K562 (cell line): ENCODE results near the gene TBC1D3B. TPM values are rescaled to one million over a fixed set of nuclear protein-coding genes. Genes with fewer than 3 reads are reported as not detected.

Experiments used
- ATAC-seq: fragments of 200-7000 bp; cut with Tn5 transposase; 3 replicates; pipeline ENCODE4 v1.9.1; 2020; ENCODE audit warnings: moderate library complexity
- BruUV-seq: library from RNA; stranded (reverse); fragments of 400-500 nt; replicated peaks from 2 replicates; lab custom pipeline; 2021; lab: Mats Ljungman, UMichigan
- CTCF ChIA-PET: fragments of 300-600 bp; formaldehyde crosslinking; extraction: SDS; loops from one replicate; lab custom pipeline; 2021; ENCODE audit warnings: low intra/inter-chr PET ratio; lab: Yijun Ruan, JAX
- POLR2A ChIA-PET: fragments of 300-600, 350-650 bp; sonication (Branson Sonifier 250); formaldehyde crosslinking; extraction: SDS; loops from one replicate; lab custom pipeline; 2021; ENCODE audit warnings: antibody characterized with exemption, inconsistent platforms; lab: Yijun Ruan, JAX
- DNase-seq, 4 experiments: peaks; one replicate each; pipeline versions ENCODE4 v3.0.0 to v3.0.0-alpha.2; 2011 to 2018; ENCODE audit warnings: low spot score in 3 of 4, mixed read lengths in 3 of 4; ENCODE audit errors: extremely low read depth in 1 of 4
- FAIRE-seq: peaks from 2 replicates; lab custom pipeline; 2011; peaks lifted over from hg19 to GRCh38; lab: Jason Lieb, UNC
- H2AFZ ChIP-seq: 2 replicates; pipeline ENCODE4 v1.6.0; 2011; ENCODE audit warnings: low read depth, low read length, control low read depth, inconsistent platforms
- H3K27ac ChIP-seq: fragments of 200-600 bp; 3 replicates; pipeline ENCODE4 v1.8.0; 2011; ENCODE audit warnings: low read depth, mild to moderate bottlenecking, control low read depth, inconsistent platforms, low read length, moderate library complexity, mixed read lengths; ENCODE audit errors: extremely low read depth
- H3K27me3 ChIP-seq, 2 experiments: fragments of 300-600 bp in 1 of 2; 2 replicates in 1 of 2; 3 replicates in 1 of 2; pipeline versions ENCODE4 v1.6.0 to v1.8.0; 2011; ENCODE audit warnings: inconsistent platforms in 2 of 2, low read length in 2 of 2, mild to moderate bottlenecking in 1 of 2, mixed read lengths in 1 of 2, moderate library complexity in 1 of 2; ENCODE audit not compliant: control insufficient read depth in 2 of 2, insufficient read depth in 2 of 2
- H3K36me3 ChIP-seq: fragments of 300-600 bp; 3 replicates; pipeline ENCODE4 v1.8.0; 2011; ENCODE audit warnings: mild to moderate bottlenecking, low read length, inconsistent platforms; ENCODE audit not compliant: control insufficient read depth, insufficient read depth
- H3K4me1 ChIP-seq, 2 experiments: fragments of 200-600 bp in 1 of 2; replicated peaks in 1 of 2; 2 replicates in 1 of 2; 3 replicates in 1 of 2; pipeline versions ENCODE4 v1.5.1 to v1.8.0; 2011; ENCODE audit warnings: inconsistent platforms in 2 of 2, low read length in 2 of 2, mild to moderate bottlenecking in 1 of 2, mixed read lengths in 1 of 2, moderate library complexity in 1 of 2; ENCODE audit not compliant: control insufficient read depth in 2 of 2, insufficient read depth in 2 of 2
- H3K4me2 ChIP-seq: 2 replicates; pipeline ENCODE4 v1.6.1; 2011; ENCODE audit warnings: low read length, control low read depth, inconsistent platforms, mixed read lengths; ENCODE audit not compliant: insufficient read depth
- H3K4me3 ChIP-seq: fragments of 200-600 bp; sonication (generic), shearing (Covaris generic); 2 replicates; pipeline ENCODE4 v1.5.1; 2016; ENCODE audit warnings: control low read depth, inconsistent platforms
- H3K79me2 ChIP-seq: fragments of 200-600 bp; 3 replicates; pipeline ENCODE4 v1.8.0; 2011; ENCODE audit warnings: low read length, inconsistent platforms; ENCODE audit not compliant: control insufficient read depth, insufficient read depth
- H3K9ac ChIP-seq, 2 experiments: 2 replicates each; pipeline versions ENCODE4 v1.6.0 to v1.6.1; 2011; ENCODE audit warnings: low read depth in 2 of 2, low read length in 2 of 2, control low read depth in 1 of 2, inconsistent platforms in 1 of 2, mild to moderate bottlenecking in 1 of 2, mixed read lengths in 1 of 2; ENCODE audit not compliant: insufficient read depth in 1 of 2
- H3K9me1 ChIP-seq: one replicate; pipeline ENCODE4 v1.6.0; 2011; ENCODE audit warnings: inconsistent platforms, mild to moderate bottlenecking, low read length, moderate library complexity; ENCODE audit not compliant: control insufficient read depth, insufficient read depth
- H3K9me3 ChIP-seq: replicated peaks from 2 replicates; pipeline ENCODE4 v1.5.1; 2011; ENCODE audit warnings: low read depth, low read length, inconsistent platforms; ENCODE audit not compliant: control insufficient read depth, insufficient read depth
- H4K20me1 ChIP-seq: replicated peaks from 2 replicates; pipeline ENCODE4 v1.6.1; 2011; ENCODE audit warnings: low read length, inconsistent platforms, mixed read lengths; ENCODE audit not compliant: control insufficient read depth, insufficient read depth
- ARID1B ChIP-seq: fragments of 450-650 bp; IDR thresholded peaks from 2 replicates; pipeline ENCODE4 v1.6.1; 2016; ENCODE audit warnings: antibody characterized with exemption, mild to moderate bottlenecking, inconsistent platforms
- BRD4 ChIP-seq: fragments of 200-600 bp; sonication (generic); IDR thresholded peaks from 2 replicates; pipeline ENCODE4 v1.6.1; 2017; ENCODE audit warnings: inconsistent platforms
- BRF2 ChIP-seq: IDR thresholded peaks from 3 replicates; pipeline ENCODE4 v1.6.1; 2011; ENCODE audit warnings: borderline replicate concordance, mild to moderate bottlenecking; ENCODE audit not compliant: insufficient read length, insufficient read depth
- HNRNPUL1 ChIP-seq: fragments of 200-400 bp; formaldehyde crosslinking; IDR thresholded peaks from 2 replicates; pipeline ENCODE4 v1.6.1; 2017; ENCODE audit warnings: low read length
- NCOR1 ChIP-seq: fragments of 450-650 bp; IDR thresholded peaks from 2 replicates; pipeline ENCODE4 v1.6.1; 2016; ENCODE audit warnings: mild to moderate bottlenecking, moderate library complexity
- SRF ChIP-seq, 2 experiments: fragments of 250-450, 450-650 bp in 1 of 2; sonication (Bioruptor Pico) in 1 of 2; sonication (generic) in 1 of 2; formaldehyde crosslinking; IDR thresholded peaks; 2 replicates each; pipeline versions ENCODE4 v1.5.0 to v1.5.1; 2020 to 2022; ENCODE audit warnings: mild to moderate bottlenecking in 1 of 2, missing genetic modification reagents in 1 of 2
- SUPT5H ChIP-seq: fragments of 450-650 bp; IDR thresholded peaks from 2 replicates; pipeline ENCODE4 v1.6.1; 2016
- ZNF584 ChIP-seq: fragments of 200-800 bp; sonication (Bioruptor generic); IDR thresholded peaks from 2 replicates; pipeline ENCODE4 v1.6.1; 2016; ENCODE audit warnings: low read depth, mild to moderate bottlenecking, missing genetic modification characterization, missing compliant biosample characterization
- WGBS: fragments of 100-300 bp; shearing (Covaris generic); methylation state at CpG from one replicate; pipeline ENCODE4 v1.1.6; 2016; ENCODE audit warnings: low coverage, mixed read lengths; ENCODE audit not compliant: insufficient coverage; ENCODE audit errors: missing lambda C conversion rate; 5-methylcytosine and 5-hydroxymethylcytosine counted together
- in situ Hi-C: fragments of 300-500 bp; cut with MboI; formaldehyde crosslinking; loops from 4 replicates; pipeline ENCODE4 v1.15.0; 2018; ENCODE audit warnings: inconsistent platforms, mixed read lengths
- intact Hi-C: fragments of 100-400 bp; cut with micrococcal nuclease; formaldehyde crosslinking; loops from 2 replicates; pipeline ENCODE4 v1.14.2; 2022
- polyA plus RNA-seq, 8 experiments: library from polyadenylated mRNA; depleted of rRNA in 4 of 8; stranded (reverse) in 5 of 8; unstranded in 3 of 8; fragments of >200 nt; fragmentation: Nextera tagmentation in 2 of 8; fragmentation: Illumina TruSeq in 1 of 8; extraction: Ambion mirVana in 2 of 8; extraction: Trizol in 1 of 8; gene quantifications; 2 replicates each; pipeline versions ENCODE4 v1.2.1 to v1.2.3, GENCODE V29; 2011 to 2014; ENCODE audit warnings: inconsistent platforms in 1 of 8, missing spikeins in 1 of 8
- total RNA-seq, 7 experiments: library from RNA; depleted of rRNA in 6 of 7; stranded (reverse); fragments of >200 nt in 6 of 7; fragmentation: Illumina TruSeq in 2 of 7; extraction: Trizol in 2 of 7; gene quantifications; 2 replicates each; pipeline versions ENCODE4 v1.2.1 to v1.2.3, GENCODE V29; 2011 to 2021; ENCODE audit warnings: low replicate concordance in 1 of 7

Gene TBC1D3B
- total and polyA plus RNA-seq, 9 of the 15 experiments (the other 6 are each of a cell fraction or from before 2014, with no cell fraction given), result 0.29 to 0.60 TPM; not detected in 7

GRCh38 chr17:36213695-36214094, 37.3 kb upstream of the TBC1D3B start:
- H4K20me1 ChIP-seq, result no peaks in the 10 kb centered on the region
- CTCF ChIA-PET, result no interaction called here
- no peak for TF ChIP-seq BRF2
- no peak for TF ChIP-seq HNRNPUL1
- TF ChIP-seq ARID1B, result no peak
- TF ChIP-seq BRD4, result no peak
- no peak for TF ChIP-seq SUPT5H
- no peak for TF ChIP-seq ZNF584 (CRISPR knock-in tag)
- TF ChIP-seq SRF (CRISPR knock-in tag; IDR thresholded peaks at IDR 0.05), result no peak
- no peak for TF ChIP-seq NCOR1
- H3K27me3 ChIP-seq, result peaks cover 0 to 11% of the 10 kb centered on the region in 2 experiments; a peak in 3 of 5 replicates
- no peak overlapping the region for H3K4me2 ChIP-seq
- intact Hi-C loops (no loop called here), in situ Hi-C loops (loop anchor here (25.0 kb wide), 2 partner anchors 149 to 1949 kb away; no protein-coding TSS in a partner anchor)
- H2AFZ ChIP-seq, result no peak overlapping the region
- DNase-seq (no peak), FAIRE-seq (no peak), ATAC-seq (no peak)
- H3K27ac ChIP-seq, result no peak overlapping the region
- no TSS peak for BruUV-seq
- POLR2A ChIA-PET, result no interaction called here
- H3K9me3 ChIP-seq, result no peaks in the 10 kb centered on the region
- WGBS, result 0% methylated on average over 3 of the region's 3 CpGs
- H3K4me3 ChIP-seq, result no peak overlapping the region
- no peaks in the 10 kb centered on the region for H3K9me1 ChIP-seq
- H3K9ac ChIP-seq, result no peak overlapping the region
- H3K4me1 ChIP-seq, result no peaks in the 10 kb centered on the region
- no peaks in the 10 kb centered on the region for H3K79me2 ChIP-seq
- no peaks in the 10 kb centered on the region for H3K36me3 ChIP-seq
